Small intestine (tissue), 7 donors: ENCODE data around the gene C19orf85. TPM values are rescaled to one million over a fixed set of nuclear protein-coding genes. Genes with fewer than 3 reads are reported as not detected.

Experiments used
- DNase-seq, 2 donors: peaks; one replicate each; pipeline versions ENCODE4 v3.0.0 to v3.0.0-alpha.2; 2013
- FAIRE-seq: peaks from 2 replicates; lab custom pipeline; 2012; peaks lifted over from hg19 to GRCh38; lab: Jason Lieb, UNC
- H3K27ac ChIP-seq, 3 donors: one replicate each; pipeline ENCODE4 v1.5.1; 2013; ENCODE audit warnings: low read length in 2 of 3, mild to moderate bottlenecking in 2 of 3, control low read depth in 1 of 3, inconsistent platforms in 1 of 3, low read depth in 1 of 3, moderate library complexity in 1 of 3
- H3K27me3 ChIP-seq, 3 donors: one replicate each; pipeline ENCODE4 v1.6.1; 2013; ENCODE audit warnings: low read length in 3 of 3, inconsistent platforms in 1 of 3; ENCODE audit not compliant: control insufficient read depth in 3 of 3, insufficient read depth in 3 of 3
- H3K36me3 ChIP-seq, 3 donors: one replicate each; pipeline ENCODE4 v1.6.1; 2013; ENCODE audit warnings: low read length in 3 of 3, inconsistent platforms in 1 of 3, low read depth in 1 of 3, mild to moderate bottlenecking in 1 of 3, moderate library complexity in 1 of 3; ENCODE audit not compliant: control insufficient read depth in 3 of 3, insufficient read depth in 2 of 3
- H3K4me1 ChIP-seq, 3 donors: one replicate each; pipeline ENCODE4 v1.6.1; 2013; ENCODE audit warnings: low read length in 2 of 3, inconsistent platforms in 1 of 3, low read depth in 1 of 3, mild to moderate bottlenecking in 1 of 3, moderate library complexity in 1 of 3; ENCODE audit not compliant: control insufficient read depth in 3 of 3, insufficient read depth in 2 of 3
- H3K4me3 ChIP-seq, 3 donors: one replicate each; pipeline ENCODE4 v1.5.1; 2013; ENCODE audit warnings: low read length in 3 of 3, control low read depth in 1 of 3, inconsistent platforms in 1 of 3, low read depth in 1 of 3, mild to moderate bottlenecking in 1 of 3, moderate library complexity in 1 of 3
- H3K9me3 ChIP-seq, 2 donors: one replicate each; pipeline ENCODE4 v1.6.1; 2013; ENCODE audit warnings: low read depth in 1 of 2, low read length in 1 of 2; ENCODE audit not compliant: control insufficient read depth in 2 of 2, insufficient read depth in 1 of 2
- WGBS, 3 donors: extraction: QIAGEN DNeasy Blood & Tissue Kit; methylation state at CpG; one replicate each; pipeline ENCODE4 v1.1.7; 2013; 5-methylcytosine and 5-hydroxymethylcytosine counted together
- polyA plus RNA-seq, 4 donors: library from polyadenylated mRNA; stranded (reverse) in 3 of 4; unstranded in 1 of 4; fragments of 200-250 nt in 3 of 4; fragments of 120-200 nt in 1 of 4; gene quantifications; one replicate each; pipeline versions ENCODE4 v1.2.1 to v1.2.3, GENCODE V29; 2013
- donor health status: healthy with polysubstance abuse.
- donor health status: control.
- donor health status: control.
- donor health status: Bipolar disorder and iron deficiency.
- donor health status: healthy.

The C19orf85 gene
- polyA plus RNA-seq, 4 donors = not detected

GRCh38 chr19:55439052-55439451 lies 25.5 kb downstream of the C19orf85 start:
- FAIRE-seq = no peak
- Histone ChIP-seq H3K27me3 (peaks cover 3 to 58% (median 42%) of the 10 kb centered on the region in 3 donors), H3K36me3 (no peaks in the 10 kb centered on the region), H3K4me1 (peaks cover 0 to 2% (median 0%) of the 10 kb centered on the region in 3 donors), H3K4me3 (no peak overlapping the region), H3K27ac (no peak overlapping the region), H3K9me3 (peaks cover 0 to 4% of the 10 kb centered on the region in 2 donors)
- 70 to 83% (median 79%) methylated on average over 5 of the region's 5 CpGs for WGBS, 3 donors
- DNase-seq = no peak

- 2 to 3% (median 3%) methylated on average over 15 to 17 of the region's 17 CpGs for WGBS, 3 donors
- no peaks in the 10 kb centered on the region for H3K36me3 ChIP-seq
- H3K27me3 ChIP-seq = peaks cover 6 to 55% (median 42%) of the 10 kb centered on the region in 3 donors
Observed at GRCh38 chr19:55437410-55437809, 27.1 kb downstream of the C19orf85 start.

GRCh38 chr19:55436847-55437246 lies 27.7 kb downstream of the C19orf85 start:
- H3K27ac ChIP-seq = no peak overlapping the region
- no peak overlapping the region for H3K4me3 ChIP-seq
- H3K4me1 ChIP-seq = peaks cover 0 to under 1% (median 0%) of the 10 kb centered on the region in 3 donors
- peaks cover 4 to 57% (median 46%) of the 10 kb centered on the region in 3 donors for H3K27me3 ChIP-seq
- FAIRE-seq (no peak), DNase-seq (no peak)
- WGBS, 3 donors = 41 to 54% (median 53%) methylated on average over 8 of the region's 8 CpGs
- peaks cover 0 to 4% of the 10 kb centered on the region in 2 donors for H3K9me3 ChIP-seq
- H3K36me3 ChIP-seq = no peaks in the 10 kb centered on the region

More at GRCh38 chr19:55437410-55437809, 27.1 kb downstream of the C19orf85 start:
- DNase-seq = peak; percentile 38 to 78
- H3K4me3 ChIP-seq = no peak overlapping the region
- no peak overlapping the region for H3K27ac ChIP-seq
- peaks cover 0 to 4% of the 10 kb centered on the region in 2 donors for H3K9me3 ChIP-seq
- peaks cover 0 to 2% (median 0%) of the 10 kb centered on the region in 3 donors for H3K4me1 ChIP-seq
- no peak for FAIRE-seq

GRCh38 chr19:55435020-55435419 lies 29.5 kb downstream of the C19orf85 start:
- DNase-seq = no peak
- Histone ChIP-seq H3K4me3 (no peak overlapping the region), H3K27me3 (peaks cover 4 to 39% (median 38%) of the 10 kb centered on the region in 3 donors), H3K9me3 (no peaks in the 10 kb centered on the region), H3K27ac (no peak overlapping the region), H3K36me3 (no peaks in the 10 kb centered on the region), H3K4me1 (no peaks in the 10 kb centered on the region)
- 89 to 95% (median 92%) methylated on average over 4 of the region's 4 CpGs for whole genome bisulfite sequencing, 3 donors
- FAIRE-seq = no peak

DNA sequence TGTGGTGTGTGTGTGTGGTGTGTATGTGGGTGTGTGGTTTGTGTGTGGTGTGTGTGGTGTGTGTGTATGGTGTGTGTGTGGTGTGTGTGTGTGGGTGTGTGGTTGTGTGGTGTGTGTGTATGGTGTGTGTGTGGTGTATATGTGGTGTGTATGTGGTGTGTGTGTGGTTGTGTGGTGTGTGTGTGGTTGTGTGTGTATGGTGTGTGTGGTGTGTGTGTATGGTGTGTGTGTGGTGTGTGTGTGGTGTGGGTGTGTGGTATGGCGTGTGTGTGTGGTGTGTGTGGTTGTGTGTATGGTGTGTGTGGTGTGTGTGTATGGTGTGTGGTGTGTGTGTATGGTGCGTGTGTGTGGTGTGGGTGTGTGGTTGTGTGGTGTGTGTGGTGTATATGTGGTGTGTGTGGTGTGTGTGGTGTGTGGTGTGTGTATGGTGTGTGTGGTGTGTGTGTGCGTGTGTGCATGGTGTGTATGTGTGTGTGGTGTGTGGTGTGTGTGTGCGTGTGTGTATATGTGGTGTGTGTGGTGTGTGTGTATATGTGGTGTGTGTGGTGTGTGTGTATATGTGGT lies 30.1 kb downstream of the C19orf85 start:
- DNase-seq (no peak), FAIRE-seq (no peak)
- no peak overlapping the region for H3K27ac ChIP-seq
- no peaks in the 10 kb centered on the region for H3K36me3 ChIP-seq
- H3K4me3 ChIP-seq = no peak overlapping the region
- H3K27me3 ChIP-seq = peaks cover 4 to 35% (median 35%) of the 10 kb centered on the region in 3 donors
- WGBS, 3 donors = 69 to 97% (median 88%) methylated on average over 3 to 4 of the region's 4 CpGs
- no peaks in the 10 kb centered on the region for H3K9me3 ChIP-seq
- no peaks in the 10 kb centered on the region for H3K4me1 ChIP-seq

GRCh38 chr19:55433292-55433691 lies 31.3 kb downstream of the C19orf85 start:
- FAIRE-seq = no peak
- DNase-seq = no peak
- Histone ChIP-seq H3K36me3 (no peaks in the 10 kb centered on the region), H3K4me3 (no peak overlapping the region), H3K27me3 (peaks cover 4 to 30% (median 28%) of the 10 kb centered on the region in 3 donors), H3K4me1 (no peaks in the 10 kb centered on the region), H3K9me3 (no peaks in the 10 kb centered on the region), H3K27ac (no peak overlapping the region)
- 13 to 24% (median 21%) methylated on average over 11 to 48 of the region's 48 CpGs for WGBS, 3 donors

GRCh38 chr19:55432241-55432959 lies 32.2 kb downstream of the C19orf85 start:
- Histone ChIP-seq H3K27me3 (peaks cover 4 to 26% (median 24%) of the 10 kb centered on the region in 3 donors), H3K27ac (no peak overlapping the region)
- FAIRE-seq = no peak

GRCh38 chr19:55431183-55431582 lies 33.4 kb downstream of the C19orf85 start:
- Histone ChIP-seq H3K9me3 (no peaks in the 10 kb centered on the region), H3K36me3 (no peaks in the 10 kb centered on the region), H3K27me3 (peaks cover 4 to 26% (median 25%) of the 10 kb centered on the region in 3 donors), H3K27ac (no peak overlapping the region), H3K4me1 (no peaks in the 10 kb centered on the region), H3K4me3 (no peak overlapping the region)
- DNase-seq (no peak), FAIRE-seq (no peak)
- 86 to 95% (median 93%) methylated on average over 1 of the region's 1 CpG for WGBS, 3 donors

More at GRCh38 chr19:55432241-55432959, 32.2 kb downstream of the C19orf85 start:
- no peaks in the 10 kb centered on the region for H3K36me3 ChIP-seq
- H3K4me3 ChIP-seq = no peak overlapping the region
- H3K4me1 ChIP-seq = no peaks in the 10 kb centered on the region
- WGBS, 3 donors = 83 to 87% (median 85%) methylated on average over 14 of the region's 14 CpGs
- DNase-seq = no peak
- no peaks in the 10 kb centered on the region for H3K9me3 ChIP-seq
